WI38 (cell line): ENCODE measurements around the gene OR56A5.
"Not testable (repeated sequence)": the region's sequence is repeated elsewhere in the genome, so short reads cannot be mapped to it uniquely, and the experiment has no call there.

Experiments
- H3K4me3 ChIP-seq: 2 replicates; pipeline ENCODE4 v1.5.1; 2011; ENCODE audit warnings: low read depth, mild to moderate bottlenecking, control low read depth, low read length
- TF ChIP-seq, protein P1 (sequence below): IDR thresholded peaks from 2 replicates; pipeline ENCODE4 v1.5.1; 2012; ENCODE audit warnings: low read depth, mild to moderate bottlenecking, control low read depth, low read length

Gene OR56A5

DNA sequence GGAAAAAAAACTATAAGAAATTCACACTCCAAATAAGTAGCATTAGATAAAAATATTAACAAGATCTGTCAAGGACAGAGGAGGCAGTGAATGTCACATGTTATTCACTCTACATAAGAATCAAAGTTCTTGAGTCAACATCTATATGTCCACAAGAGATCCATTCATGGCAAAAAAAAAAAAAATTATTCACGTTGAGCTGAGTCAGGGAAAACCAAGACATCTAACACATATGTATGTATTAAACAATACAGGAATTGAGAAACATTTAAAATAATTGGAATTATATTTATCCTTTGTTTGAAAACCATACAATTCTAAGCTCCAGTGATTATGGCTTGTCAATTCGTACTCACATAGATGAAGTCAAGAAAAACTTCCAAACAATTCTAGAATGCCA, 1.3 kb downstream of the OR56A5 start:
- no peak overlapping the region for H3K4me3 ChIP-seq
- TF ChIP-seq, protein P1, sequence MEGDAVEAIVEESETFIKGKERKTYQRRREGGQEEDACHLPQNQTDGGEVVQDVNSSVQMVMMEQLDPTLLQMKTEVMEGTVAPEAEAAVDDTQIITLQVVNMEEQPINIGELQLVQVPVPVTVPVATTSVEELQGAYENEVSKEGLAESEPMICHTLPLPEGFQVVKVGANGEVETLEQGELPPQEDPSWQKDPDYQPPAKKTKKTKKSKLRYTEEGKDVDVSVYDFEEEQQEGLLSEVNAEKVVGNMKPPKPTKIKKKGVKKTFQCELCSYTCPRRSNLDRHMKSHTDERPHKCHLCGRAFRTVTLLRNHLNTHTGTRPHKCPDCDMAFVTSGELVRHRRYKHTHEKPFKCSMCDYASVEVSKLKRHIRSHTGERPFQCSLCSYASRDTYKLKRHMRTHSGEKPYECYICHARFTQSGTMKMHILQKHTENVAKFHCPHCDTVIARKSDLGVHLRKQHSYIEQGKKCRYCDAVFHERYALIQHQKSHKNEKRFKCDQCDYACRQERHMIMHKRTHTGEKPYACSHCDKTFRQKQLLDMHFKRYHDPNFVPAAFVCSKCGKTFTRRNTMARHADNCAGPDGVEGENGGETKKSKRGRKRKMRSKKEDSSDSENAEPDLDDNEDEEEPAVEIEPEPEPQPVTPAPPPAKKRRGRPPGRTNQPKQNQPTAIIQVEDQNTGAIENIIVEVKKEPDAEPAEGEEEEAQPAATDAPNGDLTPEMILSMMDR: no peak

DNA sequence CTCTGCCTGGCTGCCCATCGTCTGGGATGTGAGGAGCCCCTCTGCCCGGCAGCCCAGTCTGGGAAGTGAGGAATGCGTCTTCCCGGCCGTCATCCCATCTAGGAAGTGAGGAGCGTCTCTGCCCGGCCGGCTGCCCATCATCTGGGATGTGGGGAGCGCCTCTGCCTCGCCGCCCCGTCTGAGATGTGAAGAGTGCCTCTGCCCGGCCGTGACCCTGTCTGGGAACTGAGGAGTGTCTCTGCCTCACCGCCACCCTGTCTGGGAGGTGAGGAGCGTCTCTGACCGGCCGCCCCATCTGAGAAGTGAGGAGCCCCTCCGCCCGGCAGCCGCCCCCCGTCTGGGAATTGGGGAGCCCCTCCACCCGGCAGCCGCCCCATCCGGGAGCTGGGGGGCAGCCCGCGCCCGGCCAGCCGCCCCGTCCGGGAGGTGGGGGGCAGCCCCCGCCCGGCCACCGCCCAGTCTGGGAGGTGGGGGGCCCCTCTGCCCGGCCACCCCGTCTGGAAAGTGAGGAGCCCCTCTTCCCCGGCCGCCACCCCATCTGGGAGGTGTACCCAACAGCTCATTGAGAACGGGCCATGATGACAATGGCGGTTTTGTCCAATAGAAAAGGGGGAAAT, 7.5 kb downstream of the OR56A5 start:
- H3K4me3 ChIP-seq: not testable (repeated sequence)

DNA sequence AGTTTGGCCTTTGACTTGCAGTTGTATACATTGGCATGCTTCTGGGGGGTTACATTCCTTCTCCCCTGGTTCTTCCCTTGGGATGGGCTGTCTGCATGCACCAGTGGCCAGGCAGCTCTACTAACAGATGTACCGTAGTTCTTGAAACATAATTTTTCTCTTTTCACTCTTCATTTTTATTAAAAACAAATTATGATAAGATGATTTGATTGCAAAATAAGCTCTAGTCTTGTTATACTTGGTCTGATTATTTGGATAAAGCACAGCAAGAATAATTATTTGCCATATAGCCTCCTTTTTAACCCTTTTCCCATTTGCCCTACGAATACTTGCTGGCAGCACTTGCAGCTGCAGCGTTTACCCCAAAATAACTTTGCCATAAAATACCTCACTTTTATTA, 12.7 kb downstream of the OR56A5 start:
- TF ChIP-seq, protein P1: no peak
- no peak overlapping the region for H3K4me3 ChIP-seq

DNA sequence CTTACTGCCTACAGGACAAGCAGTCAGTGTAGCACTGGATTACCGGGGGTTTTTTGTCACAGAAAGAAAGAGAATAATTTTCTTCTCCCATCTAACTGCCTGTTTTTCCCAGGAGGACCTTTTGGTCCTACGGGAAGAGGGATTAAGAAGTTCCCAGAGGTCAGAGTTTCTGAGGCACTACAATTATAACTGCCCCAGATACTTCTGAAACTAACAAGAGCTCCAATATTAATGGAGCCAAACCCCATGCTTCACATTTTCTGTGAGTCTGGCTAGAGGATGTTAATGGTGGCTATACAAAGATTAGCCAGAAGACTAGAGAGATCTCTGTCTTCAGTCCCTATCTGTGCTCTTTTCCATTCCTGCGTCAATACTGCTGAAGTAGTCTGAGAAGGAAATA, 26.3 kb downstream of the OR56A5 start, which contains the start of gene OR56A3:
Gene OR56A3, plus strand, starts transcription at position 301 of the 400 bp plus-strand sequence. CDS start 5,096 bp downstream, outside the sequence.
- TF ChIP-seq, protein P1: no peak
- no peak within 1 kb of the TSS for H3K4me3 ChIP-seq

DNA sequence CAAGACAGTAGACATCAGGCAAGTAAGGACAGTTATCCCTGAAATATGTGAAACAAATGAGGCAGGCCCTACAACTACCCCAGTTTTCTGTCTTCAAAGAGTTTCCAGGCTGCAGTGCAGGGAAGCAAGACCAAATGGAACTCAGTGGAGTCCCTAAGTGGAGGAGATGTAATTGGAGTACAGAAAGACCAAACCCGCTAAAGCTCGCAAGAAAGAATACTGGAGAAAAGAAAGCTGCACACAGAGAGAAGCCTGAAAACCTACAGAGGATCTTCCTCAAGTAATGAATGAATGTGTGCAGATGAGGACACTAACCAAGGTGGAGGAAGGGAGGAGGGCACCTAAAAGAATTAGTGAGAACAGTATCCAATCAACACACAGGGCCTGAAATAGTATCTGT, 27.5 kb downstream of the OR56A5 start:
- TF ChIP-seq, protein P1: no peak
- no peak overlapping the region for H3K4me3 ChIP-seq

DNA sequence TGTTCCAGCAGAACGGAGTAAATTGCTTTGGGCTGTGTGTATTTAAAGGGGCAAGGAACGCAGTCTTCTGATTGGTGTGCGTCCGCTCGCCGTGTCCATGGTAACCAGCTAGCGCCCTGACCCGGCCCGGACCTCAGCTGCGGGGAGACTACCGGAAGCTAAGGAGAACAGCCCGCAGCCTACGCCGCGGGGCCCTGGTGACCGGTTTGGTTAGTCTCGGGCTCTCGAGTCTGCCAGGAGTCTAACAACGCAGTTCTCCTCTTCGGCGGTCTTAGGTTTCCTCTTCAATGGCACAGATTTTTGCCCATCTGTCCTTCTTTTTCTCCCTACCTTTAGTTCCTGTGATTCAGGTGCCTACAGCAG, 29.7 kb downstream of the OR56A5 start:
- no peak overlapping the region for H3K4me3 ChIP-seq
- TF ChIP-seq, protein P1: no peak

DNA sequence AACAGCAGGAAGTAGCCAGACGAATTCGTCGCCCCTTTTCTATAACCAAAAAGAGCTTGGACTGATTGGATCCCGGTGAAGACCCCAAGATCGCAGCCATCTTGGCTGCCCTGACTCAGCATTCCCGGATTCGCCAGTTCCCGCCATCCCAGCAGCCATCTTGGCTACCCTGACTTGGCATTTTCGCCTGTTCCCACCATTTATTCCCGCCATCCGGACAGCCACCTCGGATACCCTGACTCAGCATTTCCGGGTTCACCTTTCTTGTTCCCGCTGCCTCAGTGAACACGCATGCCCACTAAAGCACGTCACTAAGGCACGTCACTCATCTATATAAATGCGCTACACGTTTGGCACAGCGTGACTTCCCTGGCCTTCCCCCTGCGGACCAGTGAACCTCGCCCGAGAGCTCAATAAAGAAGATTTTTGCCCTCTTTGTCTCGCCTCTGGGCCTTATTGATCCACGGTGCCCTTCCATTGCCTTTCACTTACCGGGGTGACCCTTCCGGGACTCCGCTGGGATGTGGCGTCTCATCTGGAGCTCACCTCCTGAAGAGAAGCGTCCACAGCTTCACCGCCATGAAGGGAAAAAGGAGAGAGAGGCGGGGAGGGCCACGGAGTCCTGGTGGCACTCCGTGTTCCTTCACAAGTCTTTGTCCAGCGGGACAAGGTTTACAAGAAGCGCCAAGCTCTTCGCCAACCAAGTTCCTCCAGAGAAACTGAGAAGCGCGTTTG, 30.3 kb downstream of the OR56A5 start:
- H3K4me3 ChIP-seq: no peak overlapping the region
- TF ChIP-seq, protein P1: no peak
